Measurements from ENCODE around the gene PPP5C.

GRCh38 chr19:46364359-46364758, 17.5 kb downstream of the PPP5C start:
- TF ChIP-seq GATA2 (IDR thresholded peaks at IDR 0.05; ENCODE audit: low read depth, low read length) = no peak
- no peak for TF ChIP-seq GATA3 (IDR thresholded peaks at IDR 0.05; ENCODE audit: low read depth, low read length)
